Measurements from ENCODE around the gene PDE7B.

PDE7B gene

GRCh38 chr6:135987226-135987625, 135.7 kb downstream of the PDE7B start:
- TF ChIP-seq TAF1 (IDR thresholded peaks at IDR 0.05; ENCODE audit: borderline replicate concordance, insufficient read depth, low read length): no peak
- no peak for TF ChIP-seq REST (IDR thresholded peaks at IDR 0.05; ENCODE audit: insufficient read depth in 1 of 2, low read depth in 2 of 2, low read length in 2 of 2)
- TF ChIP-seq POLR2AphosphoS5 (IDR thresholded peaks at IDR 0.05; ENCODE audit: low read depth, low read length): no peak
- TF ChIP-seq FOXP2 (optimal IDR thresholded peaks at IDR 0.05; ENCODE audit: borderline replicate concordance, extremely low read depth, extremely low read length, insufficient read depth): no peak
- no peak for TF ChIP-seq SIN3A (IDR thresholded peaks at IDR 0.05; ENCODE audit: borderline replicate concordance, insufficient read depth, low read length)

GRCh38 chr6:135990439-135990838, 138.9 kb downstream of the PDE7B start:
- TF ChIP-seq POLR2AphosphoS5 (IDR thresholded peaks at IDR 0.05; ENCODE audit: low read depth, low read length) (no peak), FOXP2 (optimal IDR thresholded peaks at IDR 0.05; ENCODE audit: borderline replicate concordance, extremely low read depth, extremely low read length, insufficient read depth) (no peak), SIN3A (IDR thresholded peaks at IDR 0.05; ENCODE audit: borderline replicate concordance, insufficient read depth, low read length) (no peak), REST (IDR thresholded peaks at IDR 0.05; ENCODE audit: insufficient read depth in 1 of 2, low read depth in 2 of 2, low read length in 2 of 2) (no peak), TAF1 (IDR thresholded peaks at IDR 0.05; ENCODE audit: borderline replicate concordance, insufficient read depth, low read length) (no peak)

- TF ChIP-seq FOXP2 (optimal IDR thresholded peaks at IDR 0.05; ENCODE audit: borderline replicate concordance, extremely low read depth, extremely low read length, insufficient read depth): no peak
- TF ChIP-seq SIN3A (IDR thresholded peaks at IDR 0.05; ENCODE audit: borderline replicate concordance, insufficient read depth, low read length): no peak
- no peak for TF ChIP-seq TAF1 (IDR thresholded peaks at IDR 0.05; ENCODE audit: borderline replicate concordance, insufficient read depth, low read length)
- no peak for TF ChIP-seq REST (IDR thresholded peaks at IDR 0.05; ENCODE audit: insufficient read depth in 1 of 2, low read depth in 2 of 2, low read length in 2 of 2)
- TF ChIP-seq POLR2AphosphoS5 (IDR thresholded peaks at IDR 0.05; ENCODE audit: low read depth, low read length): no peak
Measured at GRCh38 chr6:135990855-135991464, 139.5 kb downstream of the PDE7B start.

- TF ChIP-seq REST (IDR thresholded peaks at IDR 0.05; ENCODE audit: insufficient read depth in 1 of 2, low read depth in 2 of 2, low read length in 2 of 2): no peak
- TF ChIP-seq FOXP2 (optimal IDR thresholded peaks at IDR 0.05; ENCODE audit: borderline replicate concordance, extremely low read depth, extremely low read length, insufficient read depth): no peak
- TF ChIP-seq SIN3A (IDR thresholded peaks at IDR 0.05; ENCODE audit: borderline replicate concordance, insufficient read depth, low read length): no peak
Measured at GRCh38 chr6:135992739-135993138, 141.2 kb downstream of the PDE7B start.

- TF ChIP-seq TAF1 (IDR thresholded peaks at IDR 0.05; ENCODE audit: borderline replicate concordance, insufficient read depth, low read length) (no peak), REST (IDR thresholded peaks at IDR 0.05; ENCODE audit: insufficient read depth in 1 of 2, low read depth in 2 of 2, low read length in 2 of 2) (no peak), FOXP2 (optimal IDR thresholded peaks at IDR 0.05; ENCODE audit: borderline replicate concordance, extremely low read depth, extremely low read length, insufficient read depth) (no peak), POLR2AphosphoS5 (IDR thresholded peaks at IDR 0.05; ENCODE audit: low read depth, low read length) (no peak), SIN3A (IDR thresholded peaks at IDR 0.05; ENCODE audit: borderline replicate concordance, insufficient read depth, low read length) (no peak)
Measured at GRCh38 chr6:135993361-135993760, 141.9 kb downstream of the PDE7B start.

Measured in PFSK-1 (cell line).